MCF 10A (cell line): ENCODE results near the gene DDX31. TPM values are rescaled to one million over a fixed set of nuclear protein-coding genes. Genes with fewer than 3 reads are reported as not detected.

Source experiments
- BruUV-seq: library from RNA; stranded (reverse); fragments of 400-500 nt; replicated peaks from 2 replicates; lab custom pipeline; 2021; lab: Mats Ljungman, UMichigan
- CTCF ChIA-PET: fragments of 300-600 bp; sonication (Branson Sonifier 250); formaldehyde crosslinking; extraction: SDS; loops from one replicate; lab custom pipeline; 2021; ENCODE audit warnings: antibody characterized with exemption, inconsistent platforms; lab: Yijun Ruan, JAX
- POLR2A ChIA-PET: fragments of 300-600, 350-650 bp; sonication (Branson Sonifier 250); formaldehyde crosslinking; extraction: SDS; loops from one replicate; lab custom pipeline; 2020; ENCODE audit warnings: antibody characterized with exemption, inconsistent platforms; lab: Yijun Ruan, JAX
- DNase-seq: peaks from one replicate; pipeline ENCODE4 v3.0.0-alpha.2; 2018; ENCODE audit not compliant: unreplicated experiment
- H3K27ac Mint-ChIP-seq: one replicate; pipeline ENCODE4 v1.8.0; 2022; ENCODE audit warnings: mild to moderate bottlenecking, low read depth, mixed read lengths; ENCODE audit not compliant: unreplicated experiment
- H3K27me3 Mint-ChIP-seq: one replicate; pipeline ENCODE4 v1.8.0; 2022; ENCODE audit warnings: mixed read lengths; ENCODE audit not compliant: insufficient read depth, unreplicated experiment
- H3K36me3 Mint-ChIP-seq: one replicate; pipeline ENCODE4 v1.8.0; 2022; ENCODE audit warnings: mild to moderate bottlenecking, moderate library complexity, mixed read lengths; ENCODE audit not compliant: insufficient read depth, unreplicated experiment
- H3K4me1 Mint-ChIP-seq: one replicate; pipeline ENCODE4 v1.8.0; 2022; ENCODE audit warnings: mixed read lengths; ENCODE audit not compliant: insufficient read depth, unreplicated experiment
- H3K4me3 Mint-ChIP-seq: one replicate; pipeline ENCODE4 v1.8.0; 2022; ENCODE audit warnings: mild to moderate bottlenecking, moderate library complexity, mixed read lengths; ENCODE audit not compliant: unreplicated experiment
- H3K9me3 Mint-ChIP-seq: one replicate; pipeline ENCODE4 v1.8.0; 2022; ENCODE audit warnings: mixed read lengths; ENCODE audit not compliant: unreplicated experiment
- CTCF ChIP-seq: fragments of 200-600 bp; IDR thresholded peaks from one replicate; pipeline ENCODE4 v1.8.0; 2022; ENCODE audit warnings: antibody characterized with exemption, mild to moderate bottlenecking; ENCODE audit not compliant: unreplicated experiment
- intact Hi-C: fragments of 100-400 bp; cut with micrococcal nuclease; formaldehyde crosslinking; loops from 2 replicates; pipeline ENCODE4 v1.14.1; 2022
- total RNA-seq: library from RNA; stranded (reverse); gene quantifications from 2 replicates; pipeline ENCODE4 v1.2.3, GENCODE V29; 2022

DDX31 gene
- total RNA-seq, 1 experiment from 2014 or later: 28.8 TPM

- DNase-seq: no peak
- H3K36me3 Mint-ChIP-seq: peaks cover 6% of the 10 kb centered on the region
- H3K27me3 Mint-ChIP-seq: peaks cover 77% of the 10 kb centered on the region
- TF ChIP-seq CTCF: no peak
- no peak overlapping the region for H3K27ac Mint-ChIP-seq
- no peak overlapping the region for H3K4me3 Mint-ChIP-seq
- POLR2A ChIA-PET: no interaction called here
- no TSS peak for BruUV-seq
- CTCF ChIA-PET: no interaction called here
- no peaks in the 10 kb centered on the region for H3K9me3 Mint-ChIP-seq
- intact Hi-C loops: no loop called here
- H3K4me1 Mint-ChIP-seq: no peaks in the 10 kb centered on the region
Observed at GRCh38 chr9:132564526-132564925, 105.3 kb downstream of the DDX31 start.

- TF ChIP-seq CTCF: no peak
- no TSS peak for BruUV-seq
- H3K36me3 Mint-ChIP-seq: peaks cover 6% of the 10 kb centered on the region
- peaks cover 82% of the 10 kb centered on the region for H3K27me3 Mint-ChIP-seq
- intact Hi-C loops: no loop called here
- CTCF ChIA-PET: no interaction called here
- no peaks in the 10 kb centered on the region for H3K4me1 Mint-ChIP-seq
- H3K9me3 Mint-ChIP-seq: no peaks in the 10 kb centered on the region
- POLR2A ChIA-PET: no interaction called here
- no peak overlapping the region for H3K4me3 Mint-ChIP-seq
- no peak for DNase-seq
- H3K27ac Mint-ChIP-seq: no peak overlapping the region
Observed at GRCh38 chr9:132562306-132562573, 107.5 kb downstream of the DDX31 start.

GRCh38 chr9:132560616-132561202 lies 109.1 kb downstream of the DDX31 start:
- CTCF ChIA-PET: interaction anchor here (0.7 kb wide), 2 partner anchors 10 to 27 kb away, joined by 3 to 6 read pairs; no protein-coding TSS in a partner anchor
- H3K4me3 Mint-ChIP-seq: no peak overlapping the region
- H3K27me3 Mint-ChIP-seq: peaks cover 87% of the 10 kb centered on the region
- no peak for DNase-seq
- no peak overlapping the region for H3K27ac Mint-ChIP-seq
- intact Hi-C loops: no loop called here
- no TSS peak for BruUV-seq
- POLR2A ChIA-PET: no interaction called here
- peaks cover 6% of the 10 kb centered on the region for H3K36me3 Mint-ChIP-seq
- no peaks in the 10 kb centered on the region for H3K9me3 Mint-ChIP-seq
- no peak for TF ChIP-seq CTCF
- no peaks in the 10 kb centered on the region for H3K4me1 Mint-ChIP-seq

- Mint-ChIP-seq H3K9me3 (no peaks in the 10 kb centered on the region), H3K4me3 (no peak overlapping the region), H3K27me3 (peaks cover 88% of the 10 kb centered on the region), H3K27ac (no peak overlapping the region), H3K4me1 (no peaks in the 10 kb centered on the region), H3K36me3 (peaks cover 6% of the 10 kb centered on the region)
- POLR2A ChIA-PET: interaction anchor here (0.6 kb wide), 1 partner anchor 103 kb away, joined by 3 read pairs; no protein-coding TSS in a partner anchor
- no TSS peak for BruUV-seq
- DNase-seq: no peak
- CTCF ChIA-PET: interaction anchor here (0.6 kb wide), 1 partner anchor 22 kb away, joined by 3 read pairs; no protein-coding TSS in a partner anchor
- no peak for TF ChIP-seq CTCF
- intact Hi-C loops: no loop called here
Observed at GRCh38 chr9:132559711-132560110, 110.1 kb downstream of the DDX31 start.
